ENCODE results near the gene LILRA2.
"Not testable (repeated sequence)": the region's sequence is repeated elsewhere in the genome, so short reads cannot be mapped to it uniquely, and the experiment has no call there.

LILRA2 gene

DNA sequence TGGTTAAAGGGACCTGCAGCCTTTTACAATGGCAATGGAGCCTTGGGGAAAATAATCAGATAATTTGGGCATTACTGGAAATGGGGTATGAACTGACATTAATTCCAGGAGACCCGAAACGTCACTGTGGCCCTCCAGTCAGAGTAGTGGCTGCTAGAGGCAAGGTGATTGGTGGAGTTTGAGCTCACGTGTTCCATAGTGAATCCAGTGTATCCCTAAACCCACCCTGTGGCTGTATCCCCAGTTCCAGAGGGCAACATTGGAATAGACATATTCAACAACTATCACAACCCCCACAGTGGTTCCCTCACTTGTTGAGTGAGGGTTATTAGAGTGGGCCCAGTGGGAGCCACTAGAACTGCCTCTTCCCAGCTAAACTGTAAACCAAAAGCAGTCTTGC is 3.3 kb upstream of the LILRA2 start:
- DNase-seq (ENCODE audit: low read depth in 1 of 2, low spot score in 1 of 2), result no peak

DNA sequence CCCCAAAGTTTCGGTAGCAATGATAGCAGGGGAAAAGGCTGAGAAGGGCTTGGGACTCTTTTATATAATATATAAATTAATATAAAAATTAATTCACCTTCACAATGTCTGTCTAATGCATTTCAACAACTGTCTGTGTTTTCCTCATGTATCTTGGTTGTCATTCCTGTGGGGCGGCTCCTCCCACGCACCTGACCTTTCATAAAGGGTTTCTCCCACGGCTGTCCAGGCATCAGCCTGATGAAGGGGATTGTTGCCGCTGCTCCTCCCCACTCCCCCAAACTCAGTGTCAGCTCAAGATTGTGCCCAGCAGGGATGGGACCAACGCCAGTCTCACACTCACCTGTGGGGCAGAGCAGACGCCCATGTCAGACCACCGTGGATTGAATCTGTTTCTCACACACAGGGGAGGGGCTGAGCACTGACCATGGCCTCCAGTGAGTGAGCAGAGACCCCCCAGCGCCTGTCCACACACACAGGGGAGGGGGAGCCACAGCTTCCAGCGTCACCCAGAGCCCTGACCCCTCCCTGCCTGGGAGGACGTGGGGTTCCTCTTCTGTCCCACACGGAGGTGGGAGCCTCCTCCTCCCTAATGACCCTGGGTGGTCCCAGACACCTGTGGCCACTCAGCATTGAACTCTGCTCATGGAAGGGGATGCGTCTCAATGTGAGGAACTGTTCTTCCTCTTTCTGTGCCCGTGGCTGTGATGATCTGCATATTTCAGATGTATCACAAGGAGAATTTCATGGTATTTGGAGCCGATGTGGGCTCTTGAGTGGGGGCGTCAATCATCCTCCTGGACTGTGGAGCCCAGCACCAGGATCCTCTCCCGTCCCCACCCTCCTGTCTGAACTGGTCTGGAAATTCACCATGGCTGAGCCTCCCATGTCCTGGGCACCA is 1.6 kb upstream of the LILRA2 start:
- not testable (repeated sequence) for DNase-seq (ENCODE audit: low read depth in 1 of 2, low spot score in 1 of 2)

GRCh38 chr19:54572696-54573311 is 786 bp upstream of the LILRA2 start:
- DNase-seq (ENCODE audit: low read depth in 1 of 2, low spot score in 1 of 2), result no peak

DNA sequence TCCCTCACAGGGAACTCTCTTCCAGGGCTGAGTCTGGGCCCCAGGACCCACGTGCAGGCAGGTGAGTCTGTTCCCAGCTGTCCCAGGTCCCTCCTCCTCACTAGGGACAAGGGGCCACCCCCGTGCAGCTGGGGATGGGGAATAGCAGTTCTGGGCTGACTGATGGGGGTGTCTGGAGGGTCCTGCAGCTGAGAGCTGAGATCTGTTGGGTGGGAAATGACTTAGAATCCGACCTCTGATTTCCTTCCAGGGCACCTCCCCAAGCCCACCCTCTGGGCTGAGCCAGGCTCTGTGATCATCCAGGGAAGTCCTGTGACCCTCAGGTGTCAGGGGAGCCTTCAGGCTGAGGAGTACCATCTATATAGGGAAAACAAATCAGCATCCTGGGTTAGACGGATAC is 461 bp downstream of the LILRA2 start:
- no peak for DNase-seq (ENCODE audit: low read depth in 1 of 2, low spot score in 1 of 2)

- no peak for DNase-seq (ENCODE audit: low read depth in 1 of 2, low spot score in 1 of 2)
Measured at GRCh38 chr19:54574527-54575056, 1.0 kb downstream of the LILRA2 start.

GRCh38 chr19:54575205-54575604 is 1.6 kb downstream of the LILRA2 start:
- not testable (repeated sequence) for DNase-seq (ENCODE audit: low read depth in 1 of 2, low spot score in 1 of 2)

GRCh38 chr19:54576411-54576976 is 2.9 kb downstream of the LILRA2 start:
- no peak for DNase-seq (ENCODE audit: low read depth in 1 of 2, low spot score in 1 of 2)

- DNase-seq (ENCODE audit: low read depth in 1 of 2, low spot score in 1 of 2), result no peak
Measured at GRCh38 chr19:54577334-54577733, 3.7 kb downstream of the LILRA2 start.

DNA sequence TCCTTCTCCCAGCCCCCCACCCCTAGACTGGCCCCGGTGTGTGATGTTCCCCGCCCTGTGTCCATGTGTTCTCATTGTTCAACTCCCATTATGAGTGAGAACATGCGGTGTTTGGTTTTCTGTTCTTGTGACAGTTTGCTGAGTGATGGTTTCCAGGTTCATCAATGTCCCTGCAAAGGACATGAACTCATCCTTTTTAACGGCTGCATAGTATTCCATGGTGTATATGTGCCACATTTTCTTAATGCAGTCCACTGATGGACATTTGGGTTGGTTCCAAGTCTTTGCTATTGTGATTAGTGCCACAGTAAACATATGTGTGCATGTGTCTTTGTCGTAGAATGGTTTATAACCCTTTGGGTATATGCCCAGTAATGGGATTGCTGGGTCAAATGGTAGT is 4.7 kb downstream of the LILRA2 start:
- DNase-seq (ENCODE audit: low read depth in 1 of 2, low spot score in 1 of 2), result not testable (repeated sequence)

DNA sequence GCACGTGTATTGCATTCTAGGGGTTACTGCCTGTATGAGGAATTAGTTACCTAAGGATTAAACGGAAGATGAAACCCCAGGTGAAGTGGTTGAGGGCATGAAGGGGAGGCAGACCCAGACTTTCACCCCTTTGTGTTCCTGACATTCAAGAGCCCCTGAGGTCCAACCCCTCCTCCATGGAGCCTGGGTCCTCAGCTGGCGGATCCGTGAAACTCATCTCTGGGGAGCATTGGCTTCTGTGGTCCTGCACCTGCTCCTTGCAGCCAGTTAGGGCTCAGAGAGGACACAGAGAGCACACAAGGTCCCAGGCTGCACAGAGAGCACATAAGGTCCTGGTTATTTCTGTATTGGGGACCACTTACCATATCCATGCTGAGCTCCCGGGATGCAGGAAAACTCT is 12.8 kb downstream of the LILRA2 start:
- no peak for DNase-seq (ENCODE audit: low read depth in 1 of 2, low spot score in 1 of 2)

- no peak for DNase-seq (ENCODE audit: low read depth in 1 of 2, low spot score in 1 of 2)
Measured at GRCh38 chr19:54587026-54587425, 13.4 kb downstream of the LILRA2 start.

GRCh38 chr19:54593445-54593844 is 19.9 kb downstream of the LILRA2 start, which contains the start of gene LILRA1:
Gene LILRA1 (plus strand): TSS chr19:54593632. CDS start chr19:54594245, 613 bp downstream.
- DNase-seq (ENCODE audit: low read depth in 1 of 2, low spot score in 1 of 2), result not testable (repeated sequence)

- not testable (repeated sequence) for DNase-seq (ENCODE audit: low read depth in 1 of 2, low spot score in 1 of 2)
Measured at GRCh38 chr19:54593931-54594626, 20.5 kb downstream of the LILRA2 start.

DNA sequence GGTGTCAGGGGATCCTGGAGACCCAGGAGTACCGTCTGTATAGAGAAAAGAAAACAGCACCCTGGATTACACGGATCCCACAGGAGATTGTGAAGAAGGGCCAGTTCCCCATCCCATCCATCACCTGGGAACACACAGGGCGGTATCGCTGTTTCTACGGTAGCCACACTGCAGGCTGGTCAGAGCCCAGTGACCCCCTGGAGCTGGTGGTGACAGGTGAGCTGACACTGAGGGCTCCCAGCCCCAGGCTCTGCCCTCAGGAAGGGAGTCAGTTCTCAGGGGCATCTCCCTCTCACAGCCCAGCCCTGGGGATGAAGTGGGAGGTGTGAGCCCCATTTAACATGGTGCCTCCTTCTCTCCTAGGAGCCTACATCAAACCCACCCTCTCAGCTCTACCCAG is 21.1 kb downstream of the LILRA2 start:
- DNase-seq (ENCODE audit: low read depth in 1 of 2, low spot score in 1 of 2), result no peak

DNA sequence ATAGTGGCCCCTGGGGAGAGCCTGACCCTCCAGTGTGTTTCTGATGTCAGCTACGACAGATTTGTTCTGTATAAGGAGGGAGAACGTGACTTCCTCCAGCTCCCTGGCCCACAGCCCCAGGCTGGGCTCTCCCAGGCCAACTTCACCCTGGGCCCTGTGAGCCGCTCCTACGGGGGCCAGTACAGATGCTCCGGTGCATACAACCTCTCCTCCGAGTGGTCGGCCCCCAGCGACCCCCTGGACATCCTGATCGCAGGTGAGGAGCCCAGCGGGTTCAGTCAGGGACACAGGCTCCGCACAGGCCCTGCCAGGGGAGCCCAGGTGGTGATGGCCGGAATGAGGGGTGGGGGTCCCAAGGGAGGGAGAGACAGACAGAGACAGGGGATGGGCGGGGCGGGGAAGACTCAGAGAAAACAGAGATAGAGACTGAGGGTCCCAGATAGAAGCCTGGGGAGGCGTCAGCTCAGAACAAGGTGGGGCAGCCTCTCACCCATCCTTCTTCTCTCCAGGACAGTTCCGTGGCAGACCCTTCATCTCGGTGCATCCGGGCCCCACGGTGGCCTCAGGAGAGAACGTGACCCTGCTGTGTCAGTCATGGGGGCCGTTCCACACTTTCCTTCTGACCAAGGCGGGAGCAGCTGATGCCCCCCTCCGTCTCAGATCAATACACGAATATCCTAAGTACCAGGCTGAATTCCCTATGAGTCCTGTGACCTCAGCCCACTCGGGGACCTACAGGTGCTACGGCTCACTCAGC is 22.3 kb downstream of the LILRA2 start:
- not testable (repeated sequence) for DNase-seq (ENCODE audit: low read depth in 1 of 2, low spot score in 1 of 2)

GRCh38 chr19:54600212-54600611 is 26.6 kb downstream of the LILRA2 start:
- no peak for DNase-seq (ENCODE audit: low read depth in 1 of 2, low spot score in 1 of 2)

GRCh38 chr19:54606230-54606629 is 32.6 kb downstream of the LILRA2 start:
- no peak for DNase-seq (ENCODE audit: low read depth in 1 of 2, low spot score in 1 of 2)

DNA sequence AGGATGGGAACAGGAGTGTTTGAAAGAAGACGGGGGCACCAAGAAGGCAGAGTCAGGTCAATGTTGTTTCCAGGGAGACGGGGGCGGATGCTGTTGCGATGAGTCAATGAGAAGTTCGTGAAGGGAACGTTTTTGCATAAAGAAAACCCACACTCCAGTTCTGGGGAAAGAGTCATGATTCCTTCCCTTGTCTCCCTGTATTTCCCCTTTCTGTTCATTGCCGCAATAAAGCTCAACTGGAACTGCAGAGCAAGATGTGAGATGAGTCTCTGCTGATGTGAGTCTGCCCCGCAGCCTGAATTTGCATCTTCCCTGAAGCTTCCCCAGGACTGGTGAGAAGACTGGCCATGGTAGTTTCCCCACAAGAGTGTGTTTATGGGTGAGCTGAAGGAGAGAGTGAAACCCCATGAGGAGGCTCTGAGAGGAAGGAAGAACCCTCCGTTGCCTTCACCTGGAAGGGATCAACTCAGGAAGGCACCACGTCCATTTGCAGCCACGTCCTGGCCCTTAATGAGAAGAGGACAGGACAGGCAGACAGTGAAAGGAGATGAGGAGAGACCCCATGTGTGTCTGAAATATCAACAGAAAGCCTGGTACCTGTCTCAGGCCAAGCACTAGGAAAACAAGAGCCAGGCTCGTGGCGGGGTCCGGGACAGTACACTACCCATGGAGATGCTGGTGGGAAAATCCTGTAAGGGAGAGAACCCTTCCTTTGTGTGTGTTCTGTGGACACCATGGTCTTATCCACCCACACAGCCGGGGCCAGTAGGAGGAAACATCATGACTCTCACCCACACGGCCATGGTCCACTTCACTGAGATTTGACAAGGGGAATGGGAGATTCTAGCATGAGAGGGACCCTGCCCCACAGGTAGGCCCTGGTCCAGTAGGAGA is 33.5 kb downstream of the LILRA2 start:
- DNase-seq (ENCODE audit: low read depth in 1 of 2, low spot score in 1 of 2), result no peak

- DNase-seq (ENCODE audit: low read depth in 1 of 2, low spot score in 1 of 2), result no peak
Measured at GRCh38 chr19:54607785-54608150, 34.2 kb downstream of the LILRA2 start.

DNA sequence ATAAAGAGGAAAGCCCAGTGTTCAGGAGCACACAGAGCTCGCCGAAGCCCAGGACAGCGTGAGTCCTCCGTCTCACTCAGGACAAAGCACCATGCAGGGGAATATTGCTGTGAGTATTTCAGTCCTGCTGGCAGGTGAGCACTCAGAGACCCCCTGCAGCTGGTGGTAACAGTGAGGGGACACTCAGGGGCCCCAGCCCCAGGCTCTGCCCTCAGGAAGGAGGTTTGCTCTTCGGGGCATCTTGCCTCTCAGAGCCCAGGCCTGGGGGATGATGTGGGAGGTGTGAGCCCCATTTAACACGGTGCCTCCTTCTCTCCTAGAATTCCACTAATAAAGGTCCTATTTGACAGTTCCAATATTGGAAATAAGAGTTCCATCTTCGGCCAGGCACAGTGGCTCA is 34.6 kb downstream of the LILRA2 start:
- no peak for DNase-seq (ENCODE audit: low read depth in 1 of 2, low spot score in 1 of 2)
